Measurements from ENCODE around the gene CADPS2.

The CADPS2 gene

GRCh38 chr7:122316467-122317388 lies 569.5 kb downstream of the CADPS2 start:
- H3K9ac ChIP-seq (ENCODE audit: low read length) = no peak overlapping the region

GRCh38 chr7:122315507-122316466 lies 570.5 kb downstream of the CADPS2 start:
- no peak overlapping the region for H3K9ac ChIP-seq (ENCODE audit: low read length)
- TF ChIP-seq, protein P1, sequence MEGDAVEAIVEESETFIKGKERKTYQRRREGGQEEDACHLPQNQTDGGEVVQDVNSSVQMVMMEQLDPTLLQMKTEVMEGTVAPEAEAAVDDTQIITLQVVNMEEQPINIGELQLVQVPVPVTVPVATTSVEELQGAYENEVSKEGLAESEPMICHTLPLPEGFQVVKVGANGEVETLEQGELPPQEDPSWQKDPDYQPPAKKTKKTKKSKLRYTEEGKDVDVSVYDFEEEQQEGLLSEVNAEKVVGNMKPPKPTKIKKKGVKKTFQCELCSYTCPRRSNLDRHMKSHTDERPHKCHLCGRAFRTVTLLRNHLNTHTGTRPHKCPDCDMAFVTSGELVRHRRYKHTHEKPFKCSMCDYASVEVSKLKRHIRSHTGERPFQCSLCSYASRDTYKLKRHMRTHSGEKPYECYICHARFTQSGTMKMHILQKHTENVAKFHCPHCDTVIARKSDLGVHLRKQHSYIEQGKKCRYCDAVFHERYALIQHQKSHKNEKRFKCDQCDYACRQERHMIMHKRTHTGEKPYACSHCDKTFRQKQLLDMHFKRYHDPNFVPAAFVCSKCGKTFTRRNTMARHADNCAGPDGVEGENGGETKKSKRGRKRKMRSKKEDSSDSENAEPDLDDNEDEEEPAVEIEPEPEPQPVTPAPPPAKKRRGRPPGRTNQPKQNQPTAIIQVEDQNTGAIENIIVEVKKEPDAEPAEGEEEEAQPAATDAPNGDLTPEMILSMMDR (IDR thresholded peaks at IDR 0.05; ENCODE audit: insufficient read depth, low read length, poor library complexity, severe bottlenecking) = no peak
- TF ChIP-seq EZH2phosphoT487 (conservative IDR thresholded peaks at IDR 0.05; ENCODE audit: low read length) = no peak
- no peaks in the 10 kb centered on the region for H4K20me1 ChIP-seq (ENCODE audit: low read depth, low read length)
- H3K4me2 ChIP-seq (ENCODE audit: low read depth, low read length, poor library complexity, severe bottlenecking) = no peak overlapping the region
- H3K27ac ChIP-seq (ENCODE audit: low read depth, low read length) = no peak overlapping the region
- H3K9me2 ChIP-seq (replicated peaks; ENCODE audit: insufficient read depth, low read length) = no peaks in the 10 kb centered on the region
- H3F3A ChIP-seq (ENCODE audit: insufficient read depth) = no peaks in the 10 kb centered on the region
- no peaks in the 10 kb centered on the region for H3K27me3 ChIP-seq (ENCODE audit: low read length)
- H3K9me3 ChIP-seq (ENCODE audit: insufficient read depth, low read length) = no peaks in the 10 kb centered on the region
- no peaks in the 10 kb centered on the region for H3K36me3 ChIP-seq (ENCODE audit: low read length)
- H2AFZ ChIP-seq (ENCODE audit: low read depth, low read length, severe bottlenecking) = no peak overlapping the region
- H3K4me3 ChIP-seq (ENCODE audit: insufficient read depth, low read length, poor library complexity, severe bottlenecking) = no peak overlapping the region
- H3K79me2 ChIP-seq (ENCODE audit: insufficient read depth, low read length) = no peaks in the 10 kb centered on the region

More at GRCh38 chr7:122316467-122317388, 569.5 kb downstream of the CADPS2 start:
- Histone ChIP-seq H3K9me2 (replicated peaks; ENCODE audit: insufficient read depth, low read length) (no peaks in the 10 kb centered on the region), H3K36me3 (ENCODE audit: low read length) (no peaks in the 10 kb centered on the region), H3K4me2 (ENCODE audit: low read depth, low read length, poor library complexity, severe bottlenecking) (no peak overlapping the region), H3K4me3 (ENCODE audit: insufficient read depth, low read length, poor library complexity, severe bottlenecking) (no peak overlapping the region), H3K79me2 (ENCODE audit: insufficient read depth, low read length) (no peaks in the 10 kb centered on the region), H3K27ac (ENCODE audit: low read depth, low read length) (no peak overlapping the region), H3K9me3 (ENCODE audit: insufficient read depth, low read length) (no peaks in the 10 kb centered on the region), H3F3A (ENCODE audit: insufficient read depth) (no peaks in the 10 kb centered on the region), H2AFZ (ENCODE audit: low read depth, low read length, severe bottlenecking) (no peak overlapping the region), H3K27me3 (ENCODE audit: low read length) (no peaks in the 10 kb centered on the region), H4K20me1 (ENCODE audit: low read depth, low read length) (no peaks in the 10 kb centered on the region)
- TF ChIP-seq EZH2phosphoT487 (conservative IDR thresholded peaks at IDR 0.05; ENCODE audit: low read length) = no peak
- TF ChIP-seq, protein P1 (IDR thresholded peaks at IDR 0.05; ENCODE audit: insufficient read depth, low read length, poor library complexity, severe bottlenecking) = no peak

DNA sequence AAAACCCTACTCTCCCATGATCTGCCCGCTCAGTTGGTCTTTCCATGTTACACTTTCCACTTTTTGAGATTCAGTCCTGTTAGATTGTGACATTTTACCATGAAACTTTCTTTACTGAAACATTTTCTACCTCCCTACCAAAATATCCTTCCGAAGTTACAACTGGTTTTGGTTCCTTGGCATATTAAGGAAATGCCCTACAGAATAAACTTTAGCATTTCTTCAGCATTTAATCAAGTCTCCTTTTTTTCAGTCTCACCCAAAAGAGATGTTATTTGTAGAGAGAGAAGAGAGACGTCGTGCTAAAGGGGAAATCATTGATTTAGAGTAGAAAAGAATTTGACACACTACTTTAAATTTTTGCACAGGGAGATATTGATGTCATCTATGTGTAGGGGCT lies 572.0 kb downstream of the CADPS2 start:
- H3K27me3 ChIP-seq (ENCODE audit: low read length) = no peaks in the 10 kb centered on the region
- no peaks in the 10 kb centered on the region for H3K9me2 ChIP-seq (replicated peaks; ENCODE audit: insufficient read depth, low read length)
- no peak overlapping the region for H3K27ac ChIP-seq (ENCODE audit: low read depth, low read length)
- no peaks in the 10 kb centered on the region for H3K36me3 ChIP-seq (ENCODE audit: low read length)
- no peak overlapping the region for H3K4me2 ChIP-seq (ENCODE audit: low read depth, low read length, poor library complexity, severe bottlenecking)
- H3F3A ChIP-seq (ENCODE audit: insufficient read depth) = no peaks in the 10 kb centered on the region
- H3K9me3 ChIP-seq (ENCODE audit: insufficient read depth, low read length) = no peaks in the 10 kb centered on the region
- H3K4me3 ChIP-seq (ENCODE audit: insufficient read depth, low read length, poor library complexity, severe bottlenecking) = no peak overlapping the region
- H2AFZ ChIP-seq (ENCODE audit: low read depth, low read length, severe bottlenecking) = no peak overlapping the region
- no peak overlapping the region for H3K9ac ChIP-seq (ENCODE audit: low read length)
- H4K20me1 ChIP-seq (ENCODE audit: low read depth, low read length) = no peaks in the 10 kb centered on the region
- no peaks in the 10 kb centered on the region for H3K79me2 ChIP-seq (ENCODE audit: insufficient read depth, low read length)
- no peak for TF ChIP-seq EZH2phosphoT487 (conservative IDR thresholded peaks at IDR 0.05; ENCODE audit: low read length)
